H9 (cell line): ENCODE data around the gene PASK. TPM values are rescaled to one million over a fixed set of nuclear protein-coding genes. Genes with fewer than 3 reads are reported as not detected.

Experiments used
- DNase-seq: peaks from one replicate; pipeline ENCODE4 v3.0.0-alpha.2; 2017
- H2AFZ ChIP-seq: one replicate; pipeline ENCODE4 v1.6.1; 2013; ENCODE audit warnings: mild to moderate bottlenecking, low read length, control low read depth, moderate library complexity
- H2AK5ac ChIP-seq: 2 replicates; pipeline ENCODE4 v1.6.1; 2013; ENCODE audit warnings: low read length, control low read depth, mixed read lengths; ENCODE audit not compliant: insufficient read length
- H2BK120ac ChIP-seq: one replicate; pipeline ENCODE4 v1.6.1; 2013; ENCODE audit warnings: low read depth, mild to moderate bottlenecking, low read length, control low read depth, inconsistent platforms; ENCODE audit not compliant: poor library complexity, severe bottlenecking
- H2BK12ac ChIP-seq: 2 replicates; pipeline ENCODE4 v1.6.1; 2013; ENCODE audit warnings: low read length, control low read depth, mixed read lengths, low read depth; ENCODE audit not compliant: insufficient read length
- H2BK15ac ChIP-seq: 2 replicates; pipeline ENCODE4 v1.6.1; 2013; ENCODE audit warnings: low read depth, low read length, control low read depth
- H2BK20ac ChIP-seq: one replicate; pipeline ENCODE4 v1.6.1; 2013; ENCODE audit warnings: low read depth, mild to moderate bottlenecking, low read length, control low read depth, inconsistent platforms; ENCODE audit not compliant: poor library complexity, severe bottlenecking
- H2BK5ac ChIP-seq: 2 replicates; pipeline ENCODE4 v1.6.1; 2013; ENCODE audit warnings: low read length, control low read depth, mixed read lengths; ENCODE audit not compliant: insufficient read length
- H3K14ac ChIP-seq: 2 replicates; pipeline ENCODE4 v1.6.1; 2013; ENCODE audit warnings: low read length, control low read depth; ENCODE audit not compliant: insufficient read depth
- H3K18ac ChIP-seq: 2 replicates; pipeline ENCODE4 v1.6.1; 2013; ENCODE audit warnings: low read depth, mild to moderate bottlenecking, mixed read lengths, low read length, control low read depth; ENCODE audit not compliant: insufficient read length
- H3K23ac ChIP-seq: 2 replicates; pipeline ENCODE4 v1.6.1; 2013; ENCODE audit warnings: low read length, control low read depth, mixed read lengths, low read depth; ENCODE audit not compliant: insufficient read length
- H3K23me2 ChIP-seq: 2 replicates; pipeline ENCODE4 v1.6.1; 2013; ENCODE audit warnings: low read depth, mild to moderate bottlenecking, mixed read lengths, low read length, control low read depth; ENCODE audit not compliant: insufficient read length, poor library complexity, severe bottlenecking
- H3K27ac ChIP-seq: 2 replicates; pipeline ENCODE4 v1.5.1; 2013; ENCODE audit warnings: low read length, control low read depth, mixed read lengths, low read depth; ENCODE audit not compliant: insufficient read length
- H3K27me3 ChIP-seq: 2 replicates; pipeline ENCODE4 v1.6.1; 2013; ENCODE audit warnings: low read length, control low read depth, inconsistent platforms; ENCODE audit not compliant: insufficient read depth
- H3K4ac ChIP-seq: 2 replicates; pipeline ENCODE4 v1.6.1; 2013; ENCODE audit warnings: low read depth, mild to moderate bottlenecking, control low read depth, inconsistent platforms, low read length, moderate library complexity
- H3K4me1 ChIP-seq: 2 replicates; pipeline ENCODE4 v1.6.1; 2013; ENCODE audit warnings: low read length, control low read depth, inconsistent platforms; ENCODE audit not compliant: insufficient read depth
- H3K4me2 ChIP-seq: 2 replicates; pipeline ENCODE4 v1.6.1; 2013; ENCODE audit warnings: low read length, control low read depth, mixed read lengths; ENCODE audit not compliant: insufficient read length, insufficient read depth
- H3K56ac ChIP-seq: 2 replicates; pipeline ENCODE4 v1.6.1; 2013; ENCODE audit warnings: low read depth, mild to moderate bottlenecking, mixed read lengths, low read length, control low read depth; ENCODE audit not compliant: insufficient read length
- H3K79me1 ChIP-seq: 2 replicates; pipeline ENCODE4 v1.6.1; 2013; ENCODE audit warnings: low read depth, mild to moderate bottlenecking, moderate library complexity, low read length, control low read depth, inconsistent platforms; ENCODE audit not compliant: insufficient read depth, poor library complexity, severe bottlenecking
- H3K79me2 ChIP-seq: 2 replicates; pipeline ENCODE4 v1.6.1; 2013; ENCODE audit warnings: low read length, control low read depth, inconsistent platforms; ENCODE audit not compliant: insufficient read depth
- H3K9ac ChIP-seq: 2 replicates; pipeline ENCODE4 v1.6.1; 2013; ENCODE audit warnings: low read length, control low read depth, mixed read lengths; ENCODE audit not compliant: insufficient read length; ENCODE audit errors: extremely low read depth
- H3K9me3 ChIP-seq: one replicate; pipeline ENCODE4 v1.6.1; 2013; ENCODE audit warnings: low read depth, low read length, inconsistent platforms; ENCODE audit not compliant: control insufficient read depth
- H3T11ph ChIP-seq: one replicate; pipeline ENCODE4 v1.6.1; 2013; ENCODE audit warnings: mild to moderate bottlenecking, low read length, control low read depth, inconsistent platforms
- H4K20me1 ChIP-seq: one replicate; pipeline ENCODE4 v1.6.1; 2013; ENCODE audit not compliant: control insufficient read depth, insufficient read length, insufficient read depth
- H4K5ac ChIP-seq: 2 replicates; pipeline ENCODE4 v1.6.1; 2013; ENCODE audit warnings: low read depth, mild to moderate bottlenecking, mixed read lengths, low read length, control low read depth; ENCODE audit not compliant: insufficient read length
- H4K8ac ChIP-seq: replicated peaks from 2 replicates; pipeline ENCODE4 v1.6.1; 2013; ENCODE audit warnings: low read length, control low read depth, mixed read lengths, low read depth; ENCODE audit not compliant: insufficient read length
- H4K91ac ChIP-seq: 2 replicates; pipeline ENCODE4 v1.6.1; 2013; ENCODE audit warnings: low read depth, mild to moderate bottlenecking, moderate library complexity, mixed read lengths, low read length, control low read depth; ENCODE audit not compliant: insufficient read length
- H3K27ac Mint-ChIP-seq, 3 experiments: 2 replicates in 2 of 3; 3 replicates in 1 of 3; pipeline ENCODE4 v1.8.0; 2020 to 2021; ENCODE audit warnings: mixed read lengths in 3 of 3, mild to moderate bottlenecking in 1 of 3, moderate library complexity in 1 of 3
- H3K27me3 Mint-ChIP-seq: 2 replicates; pipeline ENCODE4 v1.8.0; 2021; ENCODE audit warnings: low read depth, mild to moderate bottlenecking, moderate library complexity, mixed read lengths
- H3K36me3 Mint-ChIP-seq, 3 experiments: 2 replicates in 2 of 3; 3 replicates in 1 of 3; pipeline ENCODE4 v1.8.0; 2020 to 2021; ENCODE audit warnings: low read depth in 3 of 3, mixed read lengths in 3 of 3; ENCODE audit not compliant: insufficient read depth in 1 of 3
- H3K4me1 Mint-ChIP-seq, 2 experiments: 2 replicates each; pipeline ENCODE4 v1.8.0; 2020; ENCODE audit warnings: mixed read lengths in 2 of 2
- H3K4me3 Mint-ChIP-seq, 2 experiments: 2 replicates in 1 of 2; 3 replicates in 1 of 2; pipeline ENCODE4 v1.8.0; 2020 to 2021; ENCODE audit warnings: mild to moderate bottlenecking in 2 of 2, mixed read lengths in 2 of 2, moderate library complexity in 1 of 2
- H3K9me3 Mint-ChIP-seq, 2 experiments: 2 replicates in 1 of 2; 3 replicates in 1 of 2; pipeline ENCODE4 v1.8.0; 2020; ENCODE audit warnings: mild to moderate bottlenecking in 2 of 2, mixed read lengths in 2 of 2, moderate library complexity in 1 of 2
- WGBS: extraction: QIAGEN DNeasy Blood & Tissue Kit; methylation state at CpG from one replicate; pipeline ENCODE4 v1.1.7; 2013; ENCODE audit warnings: missing lambda C conversion rate, low lambda C conversion rate, mixed read lengths; ENCODE audit not compliant: insufficient read length; ENCODE audit errors: extremely low coverage; 5-methylcytosine and 5-hydroxymethylcytosine counted together
- total RNA-seq: library from RNA; stranded (reverse); gene quantifications from 2 replicates; pipeline ENCODE4 v1.2.1, GENCODE V29; 2021
- TF ChIP-seq, protein P1 (sequence below): fragments of 200-600 bp; sonication (generic); conservative IDR thresholded peaks from 3 replicates; pipeline ENCODE4 v1.8.0; 2021; ENCODE audit warnings: antibody characterized with exemption, mild to moderate bottlenecking

Gene PASK
- total RNA-seq, 1 experiment from 2014 or later, result 68.0 TPM

DNA sequence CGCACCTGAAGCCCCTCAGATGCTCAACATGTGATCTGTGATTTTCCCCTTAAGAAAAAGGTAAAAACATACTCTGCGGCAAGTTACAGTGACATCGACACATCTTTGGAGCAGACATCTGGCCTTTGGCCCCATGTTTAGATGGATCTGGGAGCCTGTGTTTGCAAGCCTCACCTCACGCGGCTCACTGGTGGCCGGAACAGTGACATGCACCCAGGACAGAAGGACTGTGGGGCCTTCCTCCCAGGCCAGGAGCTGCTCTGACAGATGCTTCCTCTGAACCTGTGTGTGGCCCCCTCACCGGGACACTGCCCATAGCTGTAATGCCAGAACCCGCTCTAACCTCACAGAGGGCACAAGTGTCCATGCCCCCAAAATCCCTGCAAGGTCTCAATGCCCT, 13.1 kb downstream of the PASK start:
- no peaks in the 10 kb centered on the region for H3K79me2 ChIP-seq
- no peak overlapping the region for H2BK15ac ChIP-seq
- Mint-ChIP-seq H3K4me3 (no peak overlapping the region), H3K27me3 (no peaks in the 10 kb centered on the region), H3K9me3 (no peaks in the 10 kb centered on the region), H3K4me1 (no peaks in the 10 kb centered on the region), H3K27ac (no peak overlapping the region), H3K36me3 (peaks cover 28 to 72% (median 57%) of the 10 kb centered on the region in 3 experiments)
- no peak overlapping the region for H2BK120ac ChIP-seq
- DNase-seq, result no peak
- H3K4me1 ChIP-seq, result no peaks in the 10 kb centered on the region
- no peak overlapping the region for H2AK5ac ChIP-seq
- H2AFZ ChIP-seq, result no peak overlapping the region
- no peak overlapping the region for H4K8ac ChIP-seq
- H3K18ac ChIP-seq, result no peak overlapping the region
- H3K9me3 ChIP-seq, result no peaks in the 10 kb centered on the region
- no peak overlapping the region for H3K4ac ChIP-seq
- no peak overlapping the region for H3K23ac ChIP-seq
- no peak overlapping the region for H3K9ac ChIP-seq
- H4K20me1 ChIP-seq, result no peaks in the 10 kb centered on the region
- H3K56ac ChIP-seq, result no peak overlapping the region
- H3K27me3 ChIP-seq, result no peaks in the 10 kb centered on the region
- H2BK5ac ChIP-seq, result no peak overlapping the region
- H3K27ac ChIP-seq, result no peak overlapping the region
- H4K91ac ChIP-seq, result no peak overlapping the region
- H4K5ac ChIP-seq, result no peak overlapping the region
- no peak overlapping the region for H3K4me2 ChIP-seq
- H2BK20ac ChIP-seq, result no peak overlapping the region
- no CpG with 5 or more reads among the region's 8 CpGs for WGBS
- no peaks in the 10 kb centered on the region for H3K23me2 ChIP-seq
- no peak overlapping the region for H2BK12ac ChIP-seq
- no peaks in the 10 kb centered on the region for H3K79me1 ChIP-seq
- TF ChIP-seq, protein P1, sequence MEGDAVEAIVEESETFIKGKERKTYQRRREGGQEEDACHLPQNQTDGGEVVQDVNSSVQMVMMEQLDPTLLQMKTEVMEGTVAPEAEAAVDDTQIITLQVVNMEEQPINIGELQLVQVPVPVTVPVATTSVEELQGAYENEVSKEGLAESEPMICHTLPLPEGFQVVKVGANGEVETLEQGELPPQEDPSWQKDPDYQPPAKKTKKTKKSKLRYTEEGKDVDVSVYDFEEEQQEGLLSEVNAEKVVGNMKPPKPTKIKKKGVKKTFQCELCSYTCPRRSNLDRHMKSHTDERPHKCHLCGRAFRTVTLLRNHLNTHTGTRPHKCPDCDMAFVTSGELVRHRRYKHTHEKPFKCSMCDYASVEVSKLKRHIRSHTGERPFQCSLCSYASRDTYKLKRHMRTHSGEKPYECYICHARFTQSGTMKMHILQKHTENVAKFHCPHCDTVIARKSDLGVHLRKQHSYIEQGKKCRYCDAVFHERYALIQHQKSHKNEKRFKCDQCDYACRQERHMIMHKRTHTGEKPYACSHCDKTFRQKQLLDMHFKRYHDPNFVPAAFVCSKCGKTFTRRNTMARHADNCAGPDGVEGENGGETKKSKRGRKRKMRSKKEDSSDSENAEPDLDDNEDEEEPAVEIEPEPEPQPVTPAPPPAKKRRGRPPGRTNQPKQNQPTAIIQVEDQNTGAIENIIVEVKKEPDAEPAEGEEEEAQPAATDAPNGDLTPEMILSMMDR, result no peak
- H3T11ph ChIP-seq, result no peak overlapping the region
- no peak overlapping the region for H3K14ac ChIP-seq
